Loucy (cell line): ENCODE data around the gene PLEKHA7.

ENCODE experiments used
- CTCF ChIP-seq: fragments of 200-600 bp; sonication (generic); conservative IDR thresholded peaks from 2 replicates; pipeline ENCODE4 v1.5.1; 2014; ENCODE audit warnings: mild to moderate bottlenecking, antibody characterized with exemption, low read length
- EZH2phosphoT487 ChIP-seq: fragments of 200-600 bp; IDR thresholded peaks from 2 replicates; pipeline ENCODE4 v1.6.1; 2018; ENCODE audit warnings: antibody characterized with exemption, mild to moderate bottlenecking, moderate library complexity, borderline replicate concordance

GRCh38 chr11:16969010-16969999, 44.9 kb downstream of the PLEKHA7 start:
- TF ChIP-seq CTCF (no peak), EZH2phosphoT487 (no peak)
